Activated CD8-positive, alpha-beta T cell treated with anti-CD3 and anti-CD28 coated beads, Interleukin-2, amount 10 ng/mL, durations not matched to agents 7 days and 5 days (primary cell): ENCODE results near the gene SNCAIP. TPM values are rescaled to one million over a fixed set of nuclear protein-coding genes. Genes with fewer than 3 reads are reported as not detected.

Experiments used
- ATAC-seq: fragments of 150-1000 bp; cut with Tn5 transposase; one replicate; pipeline ENCODE4 v1.10.0; 2021; ENCODE audit warnings: moderate library complexity
- CTCF ChIA-PET: fragments of 350-600 bp; sonication (Branson Sonifier 250); formaldehyde crosslinking; loops from one replicate; lab custom pipeline; 2021; ENCODE audit warnings: antibody characterized with exemption; lab: Charles Lee
- POLR2A ChIA-PET: fragments of 350-600 bp; sonication (Branson Sonifier 250); formaldehyde crosslinking; loops from one replicate; lab custom pipeline; 2021; ENCODE audit warnings: antibody characterized with exemption; lab: Charles Lee
- DNase-seq: peaks from one replicate; pipeline ENCODE4 v3.0.0-alpha.2; 2020
- H3K27ac Mint-ChIP-seq: one replicate; pipeline ENCODE4 v1.8.0; 2021; ENCODE audit warnings: mild to moderate bottlenecking, mixed read lengths
- H3K27me3 Mint-ChIP-seq: one replicate; pipeline ENCODE4 v1.8.0; 2021; ENCODE audit warnings: low read depth, mixed read lengths
- H3K36me3 Mint-ChIP-seq: one replicate; pipeline ENCODE4 v1.8.0; 2021; ENCODE audit warnings: low read depth, mixed read lengths
- H3K4me1 Mint-ChIP-seq: one replicate; pipeline ENCODE4 v1.8.0; 2021; ENCODE audit warnings: low read depth, mixed read lengths
- H3K4me3 Mint-ChIP-seq: one replicate; pipeline ENCODE4 v1.8.0; 2021; ENCODE audit warnings: mild to moderate bottlenecking, mixed read lengths
- H3K9me3 Mint-ChIP-seq: one replicate; pipeline ENCODE4 v1.8.0; 2022; ENCODE audit warnings: mixed read lengths; ENCODE audit not compliant: insufficient read depth
- total RNA-seq, 2 experiments: library from RNA; stranded (reverse); gene quantifications; one replicate each; pipeline ENCODE4 v1.2.3, GENCODE V29; 2021

The SNCAIP gene
- total RNA-seq, 2 experiments from 2014 or later: not detected

- POLR2A ChIA-PET: interaction anchor here (0.6 kb wide), 1 partner anchor 368 kb away, joined by 5 read pairs; no protein-coding TSS in a partner anchor
- CTCF ChIA-PET: no interaction called here
- Mint-ChIP-seq H3K36me3 (no peaks in the 10 kb centered on the region), H3K9me3 (no peaks in the 10 kb centered on the region), H3K4me1 (no peaks in the 10 kb centered on the region), H3K27me3 (no peaks in the 10 kb centered on the region), H3K4me3 (no peak overlapping the region), H3K27ac (no peak overlapping the region)
- ATAC-seq (no peak), DNase-seq (no peak)
Measured at GRCh38 chr5:122297587-122298298, 14.3 kb upstream of the SNCAIP start.

- DNase-seq (no peak), ATAC-seq (no peak)
- Mint-ChIP-seq H3K36me3 (no peaks in the 10 kb centered on the region), H3K4me3 (no peak overlapping the region), H3K27me3 (no peaks in the 10 kb centered on the region), H3K9me3 (no peaks in the 10 kb centered on the region), H3K4me1 (no peaks in the 10 kb centered on the region), H3K27ac (no peak overlapping the region)
- POLR2A ChIA-PET: no interaction called here
- CTCF ChIA-PET: no interaction called here
Measured at GRCh38 chr5:122300374-122300773, 11.7 kb upstream of the SNCAIP start.

DNA sequence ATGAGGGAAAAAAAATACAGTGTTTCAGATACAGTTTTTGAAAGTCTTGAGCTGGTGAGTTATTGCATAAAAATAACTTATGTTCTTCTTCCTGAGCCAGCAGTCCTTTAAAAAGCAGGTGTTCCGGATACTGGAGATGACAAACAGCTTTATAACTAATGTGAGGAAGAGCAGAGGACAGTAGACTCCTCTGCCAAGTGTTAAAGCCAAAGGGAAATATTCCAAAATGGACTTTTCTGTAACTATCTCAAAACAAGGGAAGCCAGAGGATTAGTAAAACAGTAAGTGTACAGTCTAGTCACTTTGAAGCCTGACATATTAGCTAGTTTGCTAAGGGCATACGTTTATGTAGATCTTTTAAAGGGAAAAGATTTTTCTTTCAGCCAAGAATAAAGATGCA lies 11.0 kb upstream of the SNCAIP start:
- POLR2A ChIA-PET: no interaction called here
- Mint-ChIP-seq H3K4me3 (no peak overlapping the region), H3K9me3 (no peaks in the 10 kb centered on the region), H3K27me3 (no peaks in the 10 kb centered on the region), H3K4me1 (no peaks in the 10 kb centered on the region), H3K36me3 (no peaks in the 10 kb centered on the region), H3K27ac (no peak overlapping the region)
- DNase-seq: no peak
- CTCF ChIA-PET: no interaction called here
- ATAC-seq: no peak

- no peaks in the 10 kb centered on the region for H3K4me1 Mint-ChIP-seq
- no peak overlapping the region for H3K4me3 Mint-ChIP-seq
- H3K27me3 Mint-ChIP-seq: peaks cover 4% of the 10 kb centered on the region
- DNase-seq (no peak), ATAC-seq (no peak)
- no peak overlapping the region for H3K27ac Mint-ChIP-seq
- CTCF ChIA-PET: no interaction called here
- POLR2A ChIA-PET: no interaction called here
- no peaks in the 10 kb centered on the region for H3K9me3 Mint-ChIP-seq
- no peaks in the 10 kb centered on the region for H3K36me3 Mint-ChIP-seq
Measured at GRCh38 chr5:122304471-122305215, 7.4 kb upstream of the SNCAIP start.

DNA sequence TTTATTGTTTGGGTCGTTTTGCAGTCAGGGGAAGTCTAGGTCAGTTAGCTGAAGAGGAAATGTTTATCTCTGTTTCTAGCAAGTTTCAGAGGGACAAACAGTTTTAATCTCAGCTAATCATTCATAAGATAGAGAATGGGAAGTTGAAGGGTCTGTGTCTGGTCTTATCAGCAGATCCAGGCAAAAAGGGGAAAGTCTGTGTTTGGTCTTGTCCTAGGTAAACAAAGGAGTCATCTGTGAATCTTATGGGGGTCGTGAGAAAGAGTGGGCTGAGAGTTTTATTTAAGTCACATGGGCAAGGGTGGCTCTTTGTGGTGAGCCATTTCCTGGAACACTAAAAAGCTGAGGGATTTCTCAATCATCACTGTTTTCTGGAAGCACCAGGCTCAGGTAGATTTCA lies 5.6 kb upstream of the SNCAIP start:
- Mint-ChIP-seq H3K36me3 (no peaks in the 10 kb centered on the region), H3K27ac (no peak overlapping the region), H3K4me3 (no peak overlapping the region), H3K4me1 (no peaks in the 10 kb centered on the region), H3K27me3 (peaks cover 18% of the 10 kb centered on the region), H3K9me3 (no peaks in the 10 kb centered on the region)
- DNase-seq (no peak), ATAC-seq (no peak)
- CTCF ChIA-PET: no interaction called here
- POLR2A ChIA-PET: no interaction called here

GRCh38 chr5:122310889-122311288 lies 1.1 kb upstream of the SNCAIP start:
- H3K27me3 Mint-ChIP-seq: peaks cover 51% of the 10 kb centered on the region
- peaks cover 3% of the 10 kb centered on the region for H3K4me1 Mint-ChIP-seq
- H3K4me3 Mint-ChIP-seq: no peak overlapping the region
- H3K27ac Mint-ChIP-seq: no peak overlapping the region
- POLR2A ChIA-PET: no interaction called here
- ATAC-seq (no peak), DNase-seq (no peak)
- CTCF ChIA-PET: no interaction called here
- H3K9me3 Mint-ChIP-seq: no peaks in the 10 kb centered on the region
- H3K36me3 Mint-ChIP-seq: no peaks in the 10 kb centered on the region

GRCh38 chr5:122311497-122311960 lies 508 bp upstream of the SNCAIP start:
- Mint-ChIP-seq H3K27ac (no peak overlapping the region), H3K9me3 (no peaks in the 10 kb centered on the region), H3K4me1 (peaks cover 3% of the 10 kb centered on the region), H3K27me3 (peaks cover 51% of the 10 kb centered on the region), H3K4me3 (no peak overlapping the region), H3K36me3 (no peaks in the 10 kb centered on the region)
- ChIA-PET POLR2A (no interaction called here), CTCF (no interaction called here)
- no peak for ATAC-seq
- no peak for DNase-seq

DNA sequence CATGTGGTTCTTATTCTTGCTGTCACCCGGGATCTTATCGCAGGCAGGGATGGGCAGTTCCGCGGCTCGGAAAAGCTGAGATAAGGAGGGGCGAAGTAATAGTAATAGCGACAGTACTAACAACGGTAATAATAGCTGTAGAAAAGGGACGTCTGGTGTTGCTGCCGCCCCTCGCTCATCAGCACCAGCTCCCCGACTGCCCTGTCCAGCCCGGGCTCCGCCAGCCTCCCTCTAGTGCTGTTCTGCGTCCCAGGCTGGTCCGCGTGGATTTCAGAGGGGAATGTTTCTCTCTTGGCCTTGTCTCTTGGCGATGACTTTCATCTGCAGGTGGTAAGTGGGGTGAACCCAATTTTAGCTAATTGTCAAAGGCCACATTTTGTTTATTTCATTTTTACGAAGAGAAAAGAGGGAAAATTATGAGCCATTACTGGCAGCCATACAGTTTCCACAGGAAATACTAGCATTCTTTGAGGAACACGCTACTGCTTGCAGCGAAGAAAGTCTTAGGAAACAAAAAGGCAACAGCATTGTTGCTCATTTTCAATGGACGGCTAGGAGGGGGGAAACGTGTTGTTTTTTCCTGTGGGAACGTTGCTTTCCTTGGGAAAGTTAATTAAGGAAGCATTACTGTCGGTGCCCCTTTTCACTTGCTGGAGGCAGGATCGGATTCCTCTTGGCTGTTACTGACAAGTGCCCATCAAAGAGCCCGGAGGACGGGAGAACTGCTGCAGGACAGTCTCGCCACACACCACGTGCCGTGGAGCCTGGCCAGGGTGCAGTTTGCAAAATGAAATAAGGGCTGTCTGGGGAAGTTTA lies 762 bp downstream of the SNCAIP start:
- POLR2A ChIA-PET: no interaction called here
- ATAC-seq (no peak), DNase-seq (no peak)
- Mint-ChIP-seq H3K27ac (no peak overlapping the region), H3K9me3 (no peaks in the 10 kb centered on the region), H3K4me3 (no peak overlapping the region), H3K36me3 (no peaks in the 10 kb centered on the region), H3K4me1 (peaks cover 3% of the 10 kb centered on the region), H3K27me3 (peaks cover 51% of the 10 kb centered on the region)
- CTCF ChIA-PET: no interaction called here

DNA sequence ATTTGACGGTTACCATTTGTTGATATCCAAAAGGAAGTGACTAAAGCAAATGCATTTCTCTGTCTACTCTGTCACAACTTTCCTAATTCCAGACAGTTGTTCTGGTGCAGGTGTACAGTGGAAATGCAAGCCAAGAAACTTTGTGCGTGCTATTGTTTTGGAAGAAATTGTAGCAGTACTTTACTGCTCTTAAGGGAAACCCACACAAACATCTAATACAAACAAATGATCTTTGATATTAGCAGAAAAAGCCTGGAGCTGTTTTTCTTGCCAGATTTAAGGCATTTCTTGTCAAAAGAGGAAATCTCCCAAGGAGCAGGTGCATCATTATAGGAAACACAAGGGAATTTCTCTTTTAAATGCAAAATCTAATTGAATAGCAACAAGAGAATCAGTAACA lies 2.0 kb downstream of the SNCAIP start:
- ChIA-PET POLR2A (no interaction called here), CTCF (no interaction called here)
- peaks cover 3% of the 10 kb centered on the region for H3K4me1 Mint-ChIP-seq
- H3K36me3 Mint-ChIP-seq: no peaks in the 10 kb centered on the region
- H3K27ac Mint-ChIP-seq: no peak overlapping the region
- peaks cover 51% of the 10 kb centered on the region for H3K27me3 Mint-ChIP-seq
- DNase-seq (no peak), ATAC-seq (no peak)
- no peak overlapping the region for H3K4me3 Mint-ChIP-seq
- H3K9me3 Mint-ChIP-seq: no peaks in the 10 kb centered on the region

GRCh38 chr5:122315521-122315920 lies 3.5 kb downstream of the SNCAIP start:
- Mint-ChIP-seq H3K36me3 (no peaks in the 10 kb centered on the region), H3K9me3 (no peaks in the 10 kb centered on the region), H3K4me3 (no peak overlapping the region), H3K27ac (no peak overlapping the region), H3K4me1 (peaks cover 3% of the 10 kb centered on the region), H3K27me3 (peaks cover 42% of the 10 kb centered on the region)
- DNase-seq (no peak), ATAC-seq (no peak)
- CTCF ChIA-PET: no interaction called here
- POLR2A ChIA-PET: no interaction called here

DNA sequence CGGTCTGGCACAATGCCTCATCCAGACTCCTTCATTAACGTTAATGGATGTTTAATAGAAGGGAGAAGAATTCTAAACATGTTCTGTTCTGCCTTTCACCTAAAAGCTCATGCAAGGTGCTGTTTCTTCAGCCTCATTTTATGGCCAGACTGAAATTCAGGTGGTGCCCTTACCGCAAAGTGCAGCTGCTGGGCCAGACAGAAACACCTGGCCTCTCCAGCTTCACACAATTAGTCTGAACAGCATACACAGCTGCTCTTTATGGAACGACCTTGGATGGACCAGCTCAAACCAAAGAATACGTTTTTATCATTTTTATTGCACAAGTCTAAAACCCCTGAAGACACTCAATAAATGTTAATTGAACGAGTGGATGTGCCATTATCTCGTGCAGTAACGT lies 4.6 kb downstream of the SNCAIP start:
- Mint-ChIP-seq H3K27ac (no peak overlapping the region), H3K4me1 (peaks cover 3% of the 10 kb centered on the region), H3K27me3 (peaks cover 31% of the 10 kb centered on the region), H3K4me3 (no peak overlapping the region), H3K36me3 (no peaks in the 10 kb centered on the region), H3K9me3 (no peaks in the 10 kb centered on the region)
- DNase-seq (no peak), ATAC-seq (no peak)
- ChIA-PET POLR2A (no interaction called here), CTCF (no interaction called here)

GRCh38 chr5:122319897-122320296 lies 7.9 kb downstream of the SNCAIP start:
- peaks cover 6% of the 10 kb centered on the region for H3K27me3 Mint-ChIP-seq
- no peaks in the 10 kb centered on the region for H3K9me3 Mint-ChIP-seq
- CTCF ChIA-PET: no interaction called here
- no peak for ATAC-seq
- H3K4me3 Mint-ChIP-seq: no peak overlapping the region
- H3K27ac Mint-ChIP-seq: no peak overlapping the region
- no peak for DNase-seq
- POLR2A ChIA-PET: no interaction called here
- H3K4me1 Mint-ChIP-seq: no peaks in the 10 kb centered on the region
- H3K36me3 Mint-ChIP-seq: no peaks in the 10 kb centered on the region
